Astrocyte of the spinal cord (primary cell): ENCODE measurements around the gene ALK.

Experiments
- DNase-seq: peaks from one replicate; pipeline ENCODE4 v3.0.0; 2011; ENCODE audit warnings: low read depth, low spot score
- H3K4me3 ChIP-seq: 2 replicates; pipeline ENCODE4 v1.5.1; 2011; ENCODE audit warnings: low read depth, mild to moderate bottlenecking, low read length, moderate library complexity
- in situ Hi-C: cut with HindIII; loops from 2 replicates; pipeline ENCODE4 v1.10.0; 2017; ENCODE audit warnings: low sequenced_read_pairs
- TF ChIP-seq, protein P1 (sequence below): IDR thresholded peaks from 2 replicates; pipeline ENCODE4 v1.5.1; 2012; ENCODE audit warnings: low read depth, mild to moderate bottlenecking, low read length, inconsistent platforms

ALK gene

DNA sequence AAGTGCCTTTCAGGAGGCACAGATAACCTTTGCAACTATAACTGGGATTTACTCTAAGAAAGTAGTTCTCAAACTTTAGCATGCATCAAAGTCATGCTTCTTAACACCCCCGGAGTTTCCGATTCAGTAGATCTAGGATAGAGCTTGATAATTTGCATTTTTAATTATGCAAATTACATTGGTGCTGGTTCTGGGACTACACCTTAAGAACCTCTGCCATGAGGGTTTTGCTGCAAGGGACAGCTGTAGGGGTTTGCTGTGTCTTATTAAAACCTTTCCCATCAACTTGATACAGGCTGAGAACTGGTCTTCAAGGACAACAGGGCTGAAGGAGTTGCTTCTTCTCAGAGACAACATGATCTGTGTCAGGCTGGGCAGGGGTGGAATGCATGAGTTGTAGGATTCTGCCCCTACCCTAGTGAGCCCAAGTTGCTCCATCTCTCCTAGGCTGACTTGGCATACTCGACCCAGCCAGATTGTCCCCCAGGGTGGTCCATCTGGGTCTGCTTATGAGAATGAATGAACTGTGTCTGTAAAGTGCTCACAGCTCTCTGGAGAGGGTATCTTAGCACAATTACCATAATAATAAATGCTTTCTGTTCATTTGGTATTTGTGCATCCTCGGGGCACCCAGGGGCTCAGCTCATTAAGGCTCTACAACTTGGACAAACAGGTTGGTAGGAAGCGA, 573.5 kb downstream of the ALK start:
- TF ChIP-seq, protein P1, sequence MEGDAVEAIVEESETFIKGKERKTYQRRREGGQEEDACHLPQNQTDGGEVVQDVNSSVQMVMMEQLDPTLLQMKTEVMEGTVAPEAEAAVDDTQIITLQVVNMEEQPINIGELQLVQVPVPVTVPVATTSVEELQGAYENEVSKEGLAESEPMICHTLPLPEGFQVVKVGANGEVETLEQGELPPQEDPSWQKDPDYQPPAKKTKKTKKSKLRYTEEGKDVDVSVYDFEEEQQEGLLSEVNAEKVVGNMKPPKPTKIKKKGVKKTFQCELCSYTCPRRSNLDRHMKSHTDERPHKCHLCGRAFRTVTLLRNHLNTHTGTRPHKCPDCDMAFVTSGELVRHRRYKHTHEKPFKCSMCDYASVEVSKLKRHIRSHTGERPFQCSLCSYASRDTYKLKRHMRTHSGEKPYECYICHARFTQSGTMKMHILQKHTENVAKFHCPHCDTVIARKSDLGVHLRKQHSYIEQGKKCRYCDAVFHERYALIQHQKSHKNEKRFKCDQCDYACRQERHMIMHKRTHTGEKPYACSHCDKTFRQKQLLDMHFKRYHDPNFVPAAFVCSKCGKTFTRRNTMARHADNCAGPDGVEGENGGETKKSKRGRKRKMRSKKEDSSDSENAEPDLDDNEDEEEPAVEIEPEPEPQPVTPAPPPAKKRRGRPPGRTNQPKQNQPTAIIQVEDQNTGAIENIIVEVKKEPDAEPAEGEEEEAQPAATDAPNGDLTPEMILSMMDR: no peak
- in situ Hi-C loops: no loop called here
- no peak for DNase-seq
- no peak overlapping the region for H3K4me3 ChIP-seq

DNA sequence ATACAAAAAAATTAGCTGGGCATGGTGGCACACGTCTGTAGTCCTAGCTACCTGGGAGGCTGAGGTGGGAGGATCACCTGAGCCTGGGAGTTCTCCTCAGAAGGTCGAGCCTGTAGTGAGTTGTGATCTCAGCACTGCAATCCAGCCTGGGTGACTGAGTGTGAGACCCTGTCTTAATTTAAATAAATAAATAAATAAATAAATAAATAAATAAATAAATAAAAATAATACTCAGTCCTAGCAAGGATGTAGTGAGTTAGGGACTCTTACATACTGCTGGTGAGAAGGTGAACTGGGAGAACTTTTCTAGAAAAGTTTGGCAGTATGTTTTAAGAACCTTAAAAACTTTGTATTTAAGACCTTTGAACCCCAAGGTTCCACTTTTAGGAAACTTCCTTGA, 576.1 kb downstream of the ALK start:
- no peak for DNase-seq
- H3K4me3 ChIP-seq: no peak overlapping the region
- TF ChIP-seq, protein P1: no peak
- in situ Hi-C loops: no loop called here

DNA sequence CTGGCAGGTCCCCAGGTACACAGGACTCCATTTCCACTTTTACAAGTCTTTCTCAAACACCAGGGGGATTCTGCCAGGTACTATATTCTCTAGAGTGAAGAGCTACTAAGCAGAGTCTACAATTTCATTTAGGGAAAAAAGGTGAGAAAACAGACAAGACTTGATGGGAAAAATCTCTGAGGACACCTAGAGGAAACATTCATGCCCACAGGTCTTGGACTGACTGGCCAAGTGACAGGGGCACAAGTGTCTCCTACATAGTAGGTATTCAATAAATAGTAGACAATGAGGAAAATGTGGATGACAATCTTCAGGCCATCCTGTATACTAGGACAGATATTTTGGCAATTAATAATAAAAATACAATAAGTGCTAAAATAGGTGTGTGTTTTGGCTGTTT, 577.6 kb downstream of the ALK start:
- in situ Hi-C loops: no loop called here
- DNase-seq: no peak
- H3K4me3 ChIP-seq: no peak overlapping the region
- TF ChIP-seq, protein P1: no peak

DNA sequence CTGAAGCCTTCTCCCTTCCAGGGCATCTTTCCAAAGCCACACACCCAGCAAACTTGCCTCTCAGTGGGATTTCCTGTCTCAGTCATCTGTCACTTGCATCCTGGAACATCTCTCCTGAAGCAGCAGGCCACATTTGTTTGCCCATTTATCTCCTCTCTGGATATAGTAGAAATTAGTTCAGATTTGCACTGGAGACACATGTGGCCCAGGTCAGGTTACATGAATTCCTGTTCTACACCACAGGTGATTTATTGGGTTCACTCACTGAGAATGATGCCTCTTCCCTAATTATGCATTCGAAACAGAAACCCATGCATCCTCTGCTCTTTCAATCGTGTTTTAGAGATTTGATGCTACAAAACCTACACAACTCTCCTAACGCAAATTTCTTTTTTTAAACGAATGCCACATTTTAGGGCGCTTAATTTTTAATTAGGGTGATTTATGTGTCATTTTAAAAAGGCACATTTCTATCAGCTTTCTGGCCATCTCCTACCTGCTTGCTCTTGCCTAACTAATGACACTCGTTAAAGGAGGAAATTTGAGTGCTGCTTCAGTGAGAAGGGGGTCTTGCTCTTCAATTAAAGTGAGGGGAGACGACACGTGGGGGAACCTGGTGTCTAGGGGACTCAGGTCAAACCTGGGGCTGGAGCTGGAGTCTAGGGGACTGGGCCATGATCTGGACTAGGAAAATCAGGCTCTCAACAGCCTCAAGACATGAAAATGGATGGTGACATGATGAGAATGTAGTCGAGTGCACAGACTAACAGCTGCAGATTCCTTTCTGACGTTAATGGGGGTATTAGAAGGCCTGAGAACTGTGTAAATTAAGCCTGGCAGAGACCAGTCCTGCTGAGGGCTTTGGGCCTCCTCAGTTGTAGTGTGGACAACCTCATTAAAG, 584.8 kb downstream of the ALK start:
- in situ Hi-C loops: no loop called here
- TF ChIP-seq, protein P1: no peak
- DNase-seq: no peak

DNA sequence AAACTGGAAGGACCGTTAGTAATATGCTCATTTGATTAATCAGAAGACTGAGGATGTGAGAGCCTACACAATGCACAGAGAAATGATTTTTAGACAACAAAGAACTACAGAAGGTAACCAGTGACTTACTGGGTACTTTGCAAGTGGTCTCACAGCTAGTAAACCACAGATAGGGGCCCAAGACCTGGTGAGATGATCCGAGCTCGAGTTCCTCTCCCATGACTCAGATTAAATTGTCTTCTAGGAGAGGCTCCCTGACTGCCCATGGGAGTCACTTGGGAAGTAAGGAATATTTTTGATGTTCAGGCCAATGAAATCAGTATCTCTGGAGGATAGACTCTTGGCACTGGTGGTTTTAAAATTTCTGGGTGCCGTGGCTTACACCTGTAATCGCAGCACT, 586.0 kb downstream of the ALK start:
- no peak for DNase-seq
- in situ Hi-C loops: no loop called here
- TF ChIP-seq, protein P1: no peak
- H3K4me3 ChIP-seq: no peak overlapping the region

More for the DNA sequence above, 584.8 kb downstream of the ALK start:
- no peak overlapping the region for H3K4me3 ChIP-seq

DNA sequence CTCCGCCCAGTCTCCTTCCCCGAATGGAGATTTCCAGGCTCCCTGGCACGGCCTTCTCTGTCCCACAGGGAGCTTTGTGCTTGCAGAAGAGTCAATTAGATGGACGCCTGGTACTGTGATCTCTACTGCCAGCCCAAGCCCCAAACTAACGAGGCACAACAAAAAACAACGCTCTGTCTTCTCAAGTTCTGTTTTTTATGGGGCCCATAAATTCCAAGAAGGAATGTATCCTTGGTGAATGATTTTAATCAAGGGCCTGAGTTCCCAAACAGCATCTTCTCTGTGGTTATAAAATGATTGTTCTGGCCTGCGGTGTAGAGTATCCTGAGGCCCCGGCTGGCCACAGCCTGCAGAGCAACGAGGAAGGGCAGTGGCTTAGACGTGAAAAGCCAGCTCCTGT, 586.7 kb downstream of the ALK start:
- DNase-seq: no peak
- in situ Hi-C loops: no loop called here
- H3K4me3 ChIP-seq: no peak overlapping the region
- TF ChIP-seq, protein P1: no peak
